WTC11 (cell line): ENCODE measurements around the gene NPY. TPM values are rescaled to one million over a fixed set of nuclear protein-coding genes. Genes with fewer than 3 reads are reported as not detected.

Source experiments
- ATAC-seq: fragments of 200-7000 bp; cut with Tn5 transposase; 2 replicates; pipeline ENCODE4 v1.10.0; 2021; ENCODE audit warnings: mild to moderate bottlenecking, moderate library complexity
- CTCF ChIA-PET: fragments of 300-600 bp; sonication (Branson Sonifier 250); formaldehyde crosslinking; loops from one replicate; lab custom pipeline; 2021; ENCODE audit warnings: antibody characterized with exemption; lab: Charles Lee
- POLR2A ChIA-PET: fragments of 350-600 bp; sonication (Branson Sonifier 250); formaldehyde crosslinking; loops from one replicate; lab custom pipeline; 2021; ENCODE audit warnings: antibody characterized with exemption; lab: Charles Lee
- DNase-seq: peaks from one replicate; pipeline ENCODE4 v3.0.0; 2021; ENCODE audit warnings: low spot score
- H3K27ac Mint-ChIP-seq: 2 replicates; pipeline ENCODE4 v1.8.0; 2021; ENCODE audit warnings: mixed read lengths
- H3K27me3 Mint-ChIP-seq: 2 replicates; pipeline ENCODE4 v1.8.0; 2021; ENCODE audit warnings: low read depth, mild to moderate bottlenecking, moderate library complexity, mixed read lengths
- H3K36me3 Mint-ChIP-seq: 2 replicates; pipeline ENCODE4 v1.8.0; 2021; ENCODE audit warnings: mixed read lengths
- H3K4me1 Mint-ChIP-seq: 2 replicates; pipeline ENCODE4 v1.8.0; 2022; ENCODE audit warnings: mixed read lengths
- H3K4me3 Mint-ChIP-seq: 2 replicates; pipeline ENCODE4 v1.8.0; 2021; ENCODE audit warnings: mild to moderate bottlenecking, moderate library complexity, mixed read lengths
- H3K9me3 Mint-ChIP-seq: 2 replicates; pipeline ENCODE4 v1.8.0; 2021; ENCODE audit warnings: mixed read lengths
- ARID4B ChIP-seq: sonication (generic); formaldehyde crosslinking; IDR thresholded peaks from 2 replicates; pipeline ENCODE4 v1.8.0; 2023; ENCODE audit warnings: missing genetic modification reagents, mild to moderate bottlenecking, borderline replicate concordance
- ATF6 ChIP-seq: sonication (generic); formaldehyde crosslinking; IDR thresholded peaks from 2 replicates; pipeline ENCODE4 v1.8.1; 2023; ENCODE audit warnings: mild to moderate bottlenecking, missing genetic modification reagents
- FOXP4 ChIP-seq: sonication (generic); formaldehyde crosslinking; IDR thresholded peaks from 2 replicates; pipeline ENCODE4 v1.8.0; 2022; ENCODE audit warnings: mild to moderate bottlenecking, missing genetic modification reagents
- GRHL2 ChIP-seq: fragments of 250-450 bp; sonication (Bioruptor Pico); IDR thresholded peaks from 2 replicates; pipeline ENCODE4 v1.8.0; 2022; ENCODE audit warnings: mild to moderate bottlenecking, moderate library complexity; ENCODE audit not compliant: insufficient replicate concordance, severe bottlenecking
- GTF2I ChIP-seq: fragments of 250-450 bp; sonication (Bioruptor Pico); conservative IDR thresholded peaks from 2 replicates; pipeline ENCODE4 v1.4.0; 2021; ENCODE audit warnings: mild to moderate bottlenecking
- HMGA2 ChIP-seq: fragments of 250-450 bp; sonication (Bioruptor Pico); IDR thresholded peaks from 2 replicates; pipeline ENCODE4 v1.4.0; 2021; ENCODE audit warnings: mild to moderate bottlenecking, moderate library complexity
- KAT7 ChIP-seq: sonication (generic); formaldehyde crosslinking; IDR thresholded peaks from 2 replicates; pipeline ENCODE4 v1.8.1; 2023; ENCODE audit warnings: missing genetic modification reagents, mild to moderate bottlenecking, borderline replicate concordance
- MLX ChIP-seq: sonication (generic); formaldehyde crosslinking; IDR thresholded peaks from 2 replicates; pipeline ENCODE4 v1.8.1; 2023; ENCODE audit warnings: mild to moderate bottlenecking, missing genetic modification reagents, moderate library complexity
- MYBL2 ChIP-seq: sonication (generic); formaldehyde crosslinking; IDR thresholded peaks from 2 replicates; pipeline ENCODE4 v1.8.1; 2023; ENCODE audit warnings: mild to moderate bottlenecking, moderate library complexity, missing genetic modification reagents
- NR3C1 ChIP-seq: sonication (generic); formaldehyde crosslinking; conservative IDR thresholded peaks from 2 replicates; pipeline ENCODE4 v1.8.1; 2023; ENCODE audit warnings: low read depth, mild to moderate bottlenecking, missing genetic modification reagents
- SMAD3 ChIP-seq: sonication (generic); formaldehyde crosslinking; IDR thresholded peaks from 2 replicates; pipeline ENCODE4 v1.8.0; 2022; ENCODE audit warnings: missing genetic modification reagents, mild to moderate bottlenecking, borderline replicate concordance
- TEAD1 ChIP-seq: sonication (generic); formaldehyde crosslinking; IDR thresholded peaks from 2 replicates; pipeline ENCODE4 v1.8.0; 2022; ENCODE audit warnings: mild to moderate bottlenecking, missing genetic modification reagents
- USF2 ChIP-seq: sonication (generic); formaldehyde crosslinking; IDR thresholded peaks from 2 replicates; pipeline ENCODE4 v1.8.1; 2023; ENCODE audit warnings: mild to moderate bottlenecking, missing genetic modification reagents, moderate library complexity
- ZNF416 ChIP-seq: fragments of 250-450 bp; sonication (Bioruptor Pico); IDR thresholded peaks from 2 replicates; pipeline ENCODE4 v1.9.0; 2021; ENCODE audit warnings: mild to moderate bottlenecking, inconsistent platforms
- ZNF423 ChIP-seq: fragments of 250-450 bp; sonication (Bioruptor Pico); IDR thresholded peaks from 2 replicates; pipeline ENCODE4 v2.1.2; 2022; ENCODE audit warnings: mild to moderate bottlenecking, moderate library complexity
- ZNF425 ChIP-seq: fragments of 250-450 bp; sonication (Bioruptor Pico); conservative IDR thresholded peaks from 2 replicates; pipeline ENCODE4 v1.9.0; 2021; ENCODE audit warnings: mild to moderate bottlenecking
- ZNF512 ChIP-seq: sonication (generic); formaldehyde crosslinking; IDR thresholded peaks from 2 replicates; pipeline ENCODE4 v1.8.1; 2022; ENCODE audit warnings: missing genetic modification reagents, borderline replicate concordance
- ZSCAN18 ChIP-seq: fragments of 250-450 bp; sonication (Bioruptor Pico); IDR thresholded peaks from 2 replicates; pipeline ENCODE4 v2.1.2; 2022; ENCODE audit warnings: mild to moderate bottlenecking, moderate library complexity
- total RNA-seq: library from RNA; stranded (reverse); gene quantifications from 3 replicates; pipeline ENCODE4 v1.2.3, GENCODE V29; 2021

Gene NPY
- total RNA-seq, 1 experiment from 2014 or later = 0.63 TPM

GRCh38 chr7:24241206-24241605 is 42.8 kb upstream of the NPY start:
- H3K9me3 Mint-ChIP-seq = no peaks in the 10 kb centered on the region
- no peak overlapping the region for H3K27ac Mint-ChIP-seq
- no peak overlapping the region for H3K4me3 Mint-ChIP-seq
- no peaks in the 10 kb centered on the region for H3K27me3 Mint-ChIP-seq
- no peaks in the 10 kb centered on the region for H3K36me3 Mint-ChIP-seq
- TF ChIP-seq MYBL2 (CRISPR knock-in tag) = no peak
- TF ChIP-seq FOXP4 = no peak
- TF ChIP-seq ZNF425 = no peak
- TF ChIP-seq ARID4B = no peak
- no peak for TF ChIP-seq KAT7 (CRISPR knock-in tag)
- TF ChIP-seq SMAD3 = no peak
- TF ChIP-seq NR3C1 = no peak
- no peak for TF ChIP-seq ZNF423 (CRISPR knock-in tag)
- no peak for TF ChIP-seq GRHL2 (CRISPR knock-in tag)
- TF ChIP-seq HMGA2 (CRISPR knock-in tag) = no peak
- no peak for TF ChIP-seq ZNF416 (CRISPR knock-in tag)
- TF ChIP-seq TEAD1 = no peak
- TF ChIP-seq GTF2I (CRISPR knock-in tag) = no peak
- no peak for TF ChIP-seq ZSCAN18
- no peak for TF ChIP-seq USF2 (CRISPR knock-in tag)
- no peak for TF ChIP-seq ATF6 (CRISPR knock-in tag)
- no peak for TF ChIP-seq ZNF512
- TF ChIP-seq MLX (CRISPR knock-in tag) = no peak
- H3K4me1 Mint-ChIP-seq = peaks cover 8% of the 10 kb centered on the region
- ChIA-PET POLR2A (no interaction called here), CTCF (no interaction called here)
- DNase-seq (no peak), ATAC-seq (no peak)
